NCI-H524 treated with DMSO at 0.1 percent for 48 hours (cell line): Measurements from ENCODE around the gene NBPF14.
"Not testable (repeated sequence)": the region's sequence is repeated elsewhere in the genome, so short reads cannot be mapped to it uniquely, and the experiment has no call there.

Experiments used
- DNase-seq: peaks from one replicate; lab custom pipeline; 2025; lab: John Stamatoyannopoulos, UW

NBPF14 gene

DNA sequence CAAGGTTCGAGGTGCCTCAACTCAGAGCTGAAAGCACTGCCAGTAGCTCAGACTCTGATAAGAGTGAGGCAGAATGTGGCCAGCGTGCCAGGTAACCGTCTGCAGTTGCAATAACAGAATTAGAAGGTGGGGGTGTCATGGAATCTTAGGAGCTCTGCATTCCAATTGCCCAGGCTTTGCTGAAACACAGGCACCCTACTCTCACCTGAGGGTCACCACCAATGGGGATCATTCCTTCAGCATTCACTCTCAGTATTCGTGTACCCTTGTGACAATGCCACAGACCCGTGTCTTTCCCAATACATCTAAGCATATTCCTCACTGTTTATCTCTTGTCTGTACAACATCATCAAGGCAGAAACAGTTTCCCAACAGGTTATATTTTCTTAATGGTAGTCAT, at the start of gene NBPF14:
TSS of gene NBPF14 (minus strand) at position 101 of the 400 bp plus-strand sequence. CDS start 294 bp downstream, outside the sequence.
- DNase-seq, result not testable (repeated sequence)

DNA sequence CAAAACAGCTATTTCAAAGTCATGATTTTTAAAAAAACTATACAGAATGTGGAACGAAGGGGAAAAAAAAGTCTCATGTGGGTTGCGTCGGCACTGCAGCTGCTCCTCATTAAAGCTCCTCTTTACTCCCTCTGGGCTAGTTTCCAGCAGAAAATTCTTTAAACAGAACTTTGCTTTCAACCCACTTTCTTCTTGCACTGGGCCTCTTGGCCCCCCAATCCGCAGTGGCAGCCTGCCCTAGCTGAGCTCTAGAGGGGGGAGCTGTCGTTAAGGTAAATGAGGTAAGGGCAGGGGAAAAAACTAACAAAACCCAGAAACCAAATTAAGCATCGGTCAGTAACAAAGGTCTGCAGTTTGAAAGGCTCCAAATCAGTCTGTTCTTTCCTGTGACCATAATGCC, 29.6 kb upstream of the NBPF14 start:
- not testable (repeated sequence) for DNase-seq

DNA sequence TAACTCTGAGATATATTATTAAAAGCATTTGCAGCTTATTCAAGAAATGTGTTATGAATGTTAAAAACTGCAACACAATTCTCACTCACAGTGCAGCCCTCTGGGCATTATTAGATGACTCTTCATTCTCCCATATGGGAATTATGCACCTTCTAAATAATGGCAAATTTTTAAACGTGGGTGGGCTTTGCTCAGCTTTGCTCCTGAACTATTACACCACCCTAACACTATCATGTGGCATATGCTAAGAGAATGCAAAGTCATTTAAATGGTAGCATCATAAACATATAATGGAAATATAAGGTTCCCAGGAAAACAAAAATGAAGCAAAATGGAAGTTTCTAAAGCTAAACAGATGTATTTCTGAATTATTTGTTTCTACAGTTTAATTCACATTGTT, 22.4 kb upstream of the NBPF14 start:
- DNase-seq, result not testable (repeated sequence)

GRCh38 chr1:148605266-148605665, 9.5 kb upstream of the NBPF14 start:
- DNase-seq, result not testable (repeated sequence)

DNA sequence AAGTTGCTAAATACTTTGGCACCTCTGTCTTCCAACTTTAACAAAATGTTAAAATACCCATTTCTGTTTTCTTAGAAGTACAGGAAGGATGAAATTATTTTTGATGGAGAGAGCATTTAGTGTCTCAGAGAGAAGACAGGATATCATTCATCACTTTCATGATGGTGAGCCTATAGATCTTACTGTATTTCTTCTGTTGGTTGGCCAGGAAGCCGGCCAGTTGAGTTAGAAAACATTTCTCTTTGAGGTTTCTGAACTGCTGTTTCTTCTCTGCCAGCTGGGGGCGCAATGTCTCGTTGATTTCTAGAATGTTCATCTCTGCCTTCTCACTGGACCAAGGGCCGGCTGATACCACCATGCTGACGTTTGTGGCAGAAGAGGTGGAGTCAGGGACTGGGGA, 451 bp downstream of the NBPF14 start:
- not testable (repeated sequence) for DNase-seq

- DNase-seq, result not testable (repeated sequence)
Observed at GRCh38 chr1:148591098-148591497, 4.7 kb downstream of the NBPF14 start.

DNA sequence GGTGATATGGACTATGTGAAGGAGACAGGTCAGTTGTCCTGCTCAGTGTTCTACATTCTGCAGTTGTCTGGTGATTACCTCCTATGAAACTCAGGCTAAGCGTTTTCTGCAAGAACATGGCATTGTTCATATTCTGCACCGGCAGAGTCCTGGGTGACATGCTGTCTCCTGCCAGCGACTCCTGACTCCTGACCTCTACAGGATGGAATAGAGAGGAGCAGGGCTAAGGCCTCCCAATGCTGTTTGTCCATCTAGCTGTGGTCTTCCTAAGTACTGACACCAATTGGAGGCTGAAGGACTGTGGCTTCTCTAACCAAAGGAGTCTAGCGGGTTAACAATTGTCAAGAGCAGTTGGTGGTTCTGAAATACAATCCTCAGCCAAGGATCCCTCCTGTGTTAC, 63.7 kb downstream of the NBPF14 start:
- not testable (repeated sequence) for DNase-seq

DNA sequence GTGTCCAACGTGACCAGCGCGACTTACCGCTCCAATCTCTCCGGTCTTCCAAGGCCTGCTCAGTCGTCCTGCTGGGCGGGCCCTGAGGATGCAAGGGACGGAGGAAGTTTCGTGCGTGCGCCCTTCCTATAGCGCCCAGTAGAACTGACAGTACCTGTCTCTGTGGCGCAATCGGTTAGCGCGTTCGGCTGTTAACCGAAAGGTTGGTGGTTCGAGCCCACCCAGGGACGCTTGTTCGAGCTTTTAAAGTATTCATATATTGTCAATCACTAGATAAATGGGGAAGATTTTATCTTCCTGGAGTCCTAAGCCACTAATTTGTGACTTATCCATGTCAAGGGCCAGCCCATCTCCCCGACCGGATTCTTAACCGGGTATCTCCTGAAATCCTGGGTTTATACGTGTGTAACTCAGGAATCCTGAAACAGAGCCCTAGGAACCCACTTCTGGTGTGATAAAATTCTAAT, 66.7 kb downstream of the NBPF14 start:
- DNase-seq, result not testable (repeated sequence)

- DNase-seq, result not testable (repeated sequence)
Observed at GRCh38 chr1:148528591-148528990, 67.2 kb downstream of the NBPF14 start.

GRCh38 chr1:148526587-148526986, 69.2 kb downstream of the NBPF14 start:
- DNase-seq, result not testable (repeated sequence)

- DNase-seq, result not testable (repeated sequence)
Observed at GRCh38 chr1:148523205-148524144, 72.3 kb downstream of the NBPF14 start.

DNA sequence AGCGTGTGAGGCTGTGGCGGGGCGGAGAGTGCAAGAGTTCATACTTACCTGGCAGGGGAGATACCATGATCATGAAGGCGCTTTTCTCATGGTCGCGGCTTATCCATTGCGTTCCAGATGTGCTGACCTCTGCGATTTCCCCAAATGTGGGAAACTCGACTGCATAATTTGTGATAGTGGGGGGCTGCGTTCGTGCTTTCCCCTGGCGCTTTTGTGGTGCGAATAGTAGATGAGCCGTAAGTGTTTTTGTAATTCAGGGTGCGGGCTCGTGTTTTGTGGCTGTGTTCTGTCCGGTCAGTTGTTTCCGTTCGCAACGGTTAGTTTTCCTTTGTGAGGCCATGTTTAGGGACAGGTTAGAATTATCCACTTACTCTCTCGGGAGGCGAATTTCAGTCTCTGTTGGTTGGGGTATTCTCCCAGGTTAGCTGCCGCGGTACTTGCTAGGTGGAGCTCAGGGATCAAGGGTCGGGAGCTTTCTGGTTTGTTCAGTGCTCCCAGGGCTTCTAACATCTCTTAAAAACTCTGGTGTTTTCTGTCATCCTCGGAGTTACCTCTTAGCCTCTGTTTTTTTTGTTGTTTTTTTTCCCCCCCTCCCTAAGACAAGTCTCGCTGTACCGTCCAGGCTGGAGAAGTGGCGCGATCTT, 73.1 kb downstream of the NBPF14 start:
- DNase-seq, result not testable (repeated sequence)

DNA sequence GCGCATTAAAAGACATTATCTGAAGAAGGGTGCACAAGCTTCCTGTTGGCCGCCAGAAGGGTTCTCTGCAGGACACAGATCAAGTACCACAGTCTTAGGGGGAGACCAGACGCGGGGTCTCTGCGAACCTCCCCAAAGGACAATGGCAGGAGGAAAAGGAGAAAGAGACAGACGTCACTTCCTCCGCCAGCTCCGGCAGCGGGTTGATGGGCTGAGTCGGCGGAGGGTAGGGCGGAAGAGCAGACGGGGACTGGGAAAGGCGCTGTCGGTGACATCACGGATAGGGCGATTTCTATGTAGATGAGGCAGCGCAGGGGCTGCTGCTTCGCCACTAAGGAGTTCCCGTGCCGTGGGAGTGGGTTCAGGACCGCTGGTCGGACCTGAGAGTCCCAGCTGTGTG, 73.7 kb downstream of the NBPF14 start:
- not testable (repeated sequence) for DNase-seq

DNA sequence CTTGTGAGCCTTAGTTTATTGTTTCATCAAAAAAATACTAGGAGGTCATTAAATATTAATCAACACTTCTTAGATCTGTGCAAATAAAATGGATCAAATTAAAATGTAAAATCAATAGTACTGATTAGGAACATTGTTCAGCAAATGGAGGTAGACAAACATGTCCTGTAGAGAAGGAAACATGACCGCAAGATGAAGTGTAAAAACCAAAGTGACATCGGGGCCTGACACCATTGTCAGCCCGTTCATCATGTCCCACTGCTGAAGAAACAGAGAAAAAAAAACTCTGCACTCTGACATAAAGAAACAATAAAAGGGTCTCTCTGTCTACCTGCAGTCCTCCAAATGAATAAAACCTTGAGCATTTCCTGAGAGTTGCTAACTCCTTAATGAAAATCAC, 81.5 kb downstream of the NBPF14 start:
- not testable (repeated sequence) for DNase-seq

GRCh38 chr1:148512571-148513184, 83.1 kb downstream of the NBPF14 start:
- not testable (repeated sequence) for DNase-seq

DNA sequence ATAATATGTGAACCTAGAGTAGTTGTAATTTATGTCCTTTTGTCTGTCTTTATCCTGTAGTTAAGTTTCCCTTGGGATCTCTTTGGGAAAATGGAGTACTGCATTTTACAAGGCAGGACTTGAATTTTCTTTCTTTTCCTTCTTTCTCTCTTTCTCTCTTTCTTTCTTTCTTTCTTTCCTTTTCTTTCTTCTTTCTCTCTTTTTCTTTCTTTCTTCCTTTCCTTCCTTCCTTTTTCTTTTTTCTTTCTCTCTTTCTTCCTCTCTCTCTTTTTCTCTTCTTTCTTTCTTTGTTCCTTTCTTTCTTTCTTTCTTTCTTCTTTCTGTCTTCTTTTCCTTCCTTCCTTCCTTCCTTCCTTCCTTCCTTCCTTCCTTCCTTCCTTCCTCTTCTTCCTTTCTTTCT, 101.9 kb downstream of the NBPF14 start:
- DNase-seq, result not testable (repeated sequence)

DNA sequence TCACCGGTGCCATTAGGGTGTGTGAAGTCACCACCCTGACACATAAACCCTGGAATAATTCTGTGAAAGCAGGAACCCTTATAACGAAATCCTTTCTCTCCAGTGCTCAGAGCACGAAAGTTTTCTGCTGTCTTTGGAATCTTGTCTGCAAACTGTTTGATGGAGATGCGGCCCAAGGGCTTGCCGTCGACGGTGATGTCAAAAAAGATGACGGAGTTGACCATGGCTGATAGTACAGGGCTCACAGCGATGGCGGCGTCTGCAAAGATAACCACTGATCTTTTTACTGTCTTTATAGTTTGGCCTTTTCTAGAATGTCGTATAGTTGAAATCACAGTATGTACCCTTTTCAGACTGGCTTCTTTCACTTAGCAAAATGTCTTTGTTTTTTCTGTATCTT, 112.8 kb downstream of the NBPF14 start, which contains the start of gene PPIAL4G:
TSS of gene PPIAL4G (minus strand) at position 274 of the 400 bp plus-strand sequence. CDS start at position 224, 50 bp downstream.
- not testable (repeated sequence) for DNase-seq
